ENCODE data around the gene CBLL1. TPM values are rescaled to one million over a fixed set of nuclear protein-coding genes. Genes with fewer than 3 reads are reported as not detected.

CBLL1 gene
- total and polyA plus RNA-seq, 10 of the 15 experiments (the other 5 are each of a cell fraction or from before 2014, with no cell fraction given), result 7.2 to 40.1 (median 23.4) TPM

- TF ChIP-seq ATF3 (IDR thresholded peaks at IDR 0.05; ENCODE audit: borderline replicate concordance, extremely low read depth, low read depth, low read length) (no peak), PAX8 (IDR thresholded peaks at IDR 0.05) (no peak), FOXK2 (IDR thresholded peaks at IDR 0.05) (no peak), E2F8 (IDR thresholded peaks at IDR 0.05; ENCODE audit: low read depth, partially characterized antibody) (peak; percentile 38), SMAD1 (IDR thresholded peaks at IDR 0.05; ENCODE audit: low read depth, partially characterized antibody) (no peak), MYB (IDR thresholded peaks at IDR 0.05; ENCODE audit: borderline replicate concordance, low read depth, low read length) (no peak), NFYA (IDR thresholded peaks at IDR 0.05; ENCODE audit: borderline replicate concordance, low read depth, low read length) (no peak), SP1 (IDR thresholded peaks at IDR 0.05; ENCODE audit: low read depth, low read length) (no peak), ZNF24 (IDR thresholded peaks at IDR 0.05) (no peak), FOXM1 (IDR thresholded peaks at IDR 0.05; ENCODE audit: low read depth, low read length) (no peak), EZH2 (IDR thresholded peaks at IDR 0.05; ENCODE audit: borderline replicate concordance, control insufficient read depth, low read depth, low read length) (no peak), STAT1 (conservative IDR thresholded peaks at IDR 0.05) (no peak; the same call in 1 of the 2 replicates), NR2C2 (IDR thresholded peaks at IDR 0.05; ENCODE audit: borderline replicate concordance, control insufficient read depth, insufficient read length, low read depth) (no peak), HDAC2 (IDR thresholded peaks at IDR 0.05) (no peak), BHLHE40 (IDR thresholded peaks at IDR 0.05; ENCODE audit: borderline replicate concordance in 1 of 2, low read depth in 2 of 2, low read length in 1 of 2) (no peak), PRDM15 (CRISPR knock-in tag; IDR thresholded peaks at IDR 0.05) (no peak), SIX5 (IDR thresholded peaks at IDR 0.05; ENCODE audit: low read depth, low read length, severe bottlenecking) (no peak), BCL3 (IDR thresholded peaks at IDR 0.05; ENCODE audit: borderline replicate concordance, insufficient read depth, low read depth, low read length, poor library complexity, severe bottlenecking) (no peak), SUZ12 (IDR thresholded peaks at IDR 0.05; ENCODE audit: unreplicated experiment) (no peak), MXI1 (IDR thresholded peaks at IDR 0.05; ENCODE audit: low read depth, low read length) (no peak; the same call in 1 of the 2 replicates)
Measured at GRCh38 chr7:107742678-107743566, 1.0 kb upstream of the CBLL1 start (continued).
